HG02763 (cell line): ENCODE results near the gene TELO2.

Experiments
- ATAC-seq: cut with Tn5 transposase; IDR thresholded peaks from one replicate; pipeline ENCODE4 v1.9.1; 2021; ENCODE audit warnings: mild to moderate bottlenecking, moderate library complexity; ENCODE audit not compliant: unreplicated experiment

The TELO2 gene

DNA sequence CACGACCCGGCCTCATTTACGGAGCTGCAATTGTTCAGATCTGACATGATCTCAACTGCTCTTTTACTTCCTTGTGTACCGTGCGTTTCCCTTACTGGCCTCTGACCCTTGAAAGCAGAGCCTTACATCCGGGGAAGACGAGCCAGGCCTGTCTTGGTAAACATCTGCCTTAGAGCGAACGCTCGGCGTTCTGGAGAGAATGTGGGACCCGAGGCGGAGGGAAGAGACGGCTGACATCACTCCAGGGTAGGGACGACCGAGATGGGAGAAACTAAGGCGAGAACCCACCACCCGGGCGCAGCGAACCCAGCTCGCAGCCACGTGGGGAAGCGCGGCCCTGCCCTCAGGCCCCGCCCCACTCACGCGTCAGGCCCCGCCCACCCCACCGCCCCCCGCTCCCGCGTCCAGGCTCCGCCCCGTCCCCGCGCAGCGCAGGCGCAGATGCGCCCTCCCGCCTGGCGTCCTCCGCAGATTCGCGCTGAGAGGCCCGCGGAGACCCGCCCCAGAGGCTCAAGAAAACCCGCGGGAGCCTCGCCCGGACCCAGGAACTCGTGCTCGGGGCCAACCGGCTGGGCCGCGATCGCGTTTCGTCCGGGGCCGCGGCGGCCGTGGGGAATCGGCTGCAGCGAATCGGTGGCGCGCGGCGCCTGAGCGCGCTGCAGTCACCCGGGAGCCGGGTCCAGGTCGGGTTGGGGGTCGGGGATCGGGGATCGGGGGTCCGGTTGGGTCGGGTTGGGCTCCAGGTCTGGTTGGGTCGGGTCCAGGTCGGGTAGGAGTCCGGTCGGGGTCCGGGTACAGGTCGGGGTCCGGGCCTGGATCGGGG lies at the start of gene TELO2:
TSS of gene TELO2 (plus strand) at position 438 of the 823 bp plus-strand sequence. CDS start 922 bp downstream, outside the sequence.
- ATAC-seq = peak; percentile 65

- no peak for ATAC-seq
Measured at GRCh38 chr16:1443403-1443973, 49.7 kb upstream of the TELO2 start.

DNA sequence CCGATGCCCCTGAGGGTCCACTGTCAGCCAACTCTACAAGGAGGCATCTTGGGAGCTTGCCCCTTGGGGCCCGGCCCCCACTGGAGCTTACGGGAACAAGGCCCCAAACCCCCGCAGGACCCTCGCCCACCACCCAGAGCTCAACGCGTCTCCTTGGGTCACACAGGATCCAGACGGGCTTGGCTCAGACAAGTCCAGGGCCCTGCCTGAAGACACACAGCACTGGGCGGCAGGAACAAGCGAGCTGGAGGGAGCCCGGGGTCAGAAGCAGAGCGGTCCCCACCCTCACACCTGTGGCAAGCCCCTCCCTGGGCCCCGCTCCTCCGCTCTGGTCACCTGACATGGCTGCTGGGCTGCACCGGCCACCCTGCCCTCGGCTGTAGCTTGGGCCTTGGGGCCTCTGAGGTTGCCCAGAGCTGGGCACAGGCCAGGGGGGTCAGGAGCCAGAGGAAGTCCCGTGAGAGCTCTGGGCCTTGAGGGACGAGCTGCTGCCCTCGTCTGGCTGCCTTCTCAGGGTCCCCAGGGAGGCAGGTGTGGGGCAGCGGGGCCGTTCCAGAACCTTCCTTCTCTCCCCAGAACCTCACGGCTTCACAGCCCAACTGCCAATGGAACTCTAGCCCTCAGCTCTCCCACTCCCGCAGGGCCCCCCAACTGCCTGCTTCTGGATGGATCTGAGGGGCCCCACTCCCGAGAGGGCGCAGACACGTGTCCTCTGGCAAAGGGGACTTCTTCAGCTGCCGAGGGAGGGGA lies 49.0 kb upstream of the TELO2 start, which contains the start of gene CCDC154:
TSS of gene CCDC154 (minus strand) at position 577 of the 750 bp plus-strand sequence. CDS start at position 343, 234 bp downstream.
- no peak for ATAC-seq

- ATAC-seq = no peak
Measured at GRCh38 chr16:1444730-1445517, 48.2 kb upstream of the TELO2 start.

GRCh38 chr16:1445518-1446203 lies 47.5 kb upstream of the TELO2 start:
- ATAC-seq = no peak

DNA sequence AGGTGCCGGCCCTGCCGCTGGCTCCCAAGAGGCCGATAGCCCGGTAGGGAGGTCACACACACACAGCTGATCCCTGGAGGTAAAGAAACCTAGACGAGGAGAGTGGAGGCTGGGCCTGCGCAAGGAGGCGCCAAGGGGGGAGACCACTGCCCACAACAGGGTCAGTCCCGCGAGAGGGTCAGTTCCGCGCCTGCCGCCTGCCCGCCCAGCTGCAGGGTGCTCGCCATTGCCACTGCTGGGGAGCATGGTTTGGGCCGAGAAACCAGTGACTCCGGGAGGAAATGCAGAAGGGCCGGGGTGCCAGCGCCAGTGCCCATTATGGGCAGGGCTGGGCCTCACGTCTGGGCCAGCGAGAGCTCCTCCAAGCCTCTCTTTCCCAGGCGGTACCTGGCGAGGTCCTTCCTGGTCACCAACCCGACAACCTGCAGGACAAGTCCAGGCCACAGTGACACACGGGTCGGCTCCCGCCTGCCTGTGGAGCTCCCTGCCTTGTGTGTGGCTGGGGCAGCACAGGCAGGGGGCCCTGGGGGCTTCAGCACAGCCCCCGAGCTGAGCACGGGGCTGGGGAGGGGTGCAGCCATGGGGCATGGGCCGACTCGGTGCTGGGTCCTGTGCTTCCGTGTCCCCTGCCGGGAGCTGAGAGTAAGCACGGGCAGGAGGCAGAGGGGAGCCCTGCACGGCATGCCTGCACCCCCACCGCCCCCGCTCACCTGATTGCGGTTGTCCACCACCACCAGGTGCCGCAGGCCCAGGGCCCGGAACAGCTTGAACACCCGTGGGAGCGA lies 46.7 kb upstream of the TELO2 start:
- ATAC-seq = no peak

GRCh38 chr16:1447965-1448364 lies 45.2 kb upstream of the TELO2 start:
- no peak for ATAC-seq

DNA sequence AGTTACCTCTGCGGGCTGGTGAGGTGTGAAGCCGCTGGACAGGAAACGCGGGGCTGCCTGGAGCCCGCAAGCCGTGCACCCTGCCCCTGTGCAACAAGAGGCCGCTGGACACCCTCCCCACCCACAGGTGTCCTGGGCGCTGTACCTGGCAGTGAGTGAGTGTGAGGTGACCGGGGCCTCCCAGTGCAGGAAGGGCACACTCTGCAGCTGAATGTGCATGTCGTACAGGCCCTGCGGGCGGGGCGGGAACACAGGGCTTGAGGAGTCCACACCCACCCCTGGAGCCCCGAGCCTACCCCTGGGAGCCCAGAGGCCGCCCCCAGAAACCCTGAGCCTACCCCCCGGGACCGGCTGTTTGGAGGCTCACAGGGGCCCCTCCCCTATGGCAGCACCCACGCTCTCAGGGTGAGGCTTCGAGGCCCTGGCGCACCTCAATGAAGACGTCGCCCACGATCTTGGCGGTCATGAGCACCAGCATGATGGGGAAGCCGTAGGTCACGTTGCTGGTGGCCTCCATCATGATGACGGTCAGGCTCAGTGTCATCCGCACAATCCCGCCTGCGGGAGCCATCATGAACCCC lies 44.5 kb upstream of the TELO2 start:
- ATAC-seq = no peak

DNA sequence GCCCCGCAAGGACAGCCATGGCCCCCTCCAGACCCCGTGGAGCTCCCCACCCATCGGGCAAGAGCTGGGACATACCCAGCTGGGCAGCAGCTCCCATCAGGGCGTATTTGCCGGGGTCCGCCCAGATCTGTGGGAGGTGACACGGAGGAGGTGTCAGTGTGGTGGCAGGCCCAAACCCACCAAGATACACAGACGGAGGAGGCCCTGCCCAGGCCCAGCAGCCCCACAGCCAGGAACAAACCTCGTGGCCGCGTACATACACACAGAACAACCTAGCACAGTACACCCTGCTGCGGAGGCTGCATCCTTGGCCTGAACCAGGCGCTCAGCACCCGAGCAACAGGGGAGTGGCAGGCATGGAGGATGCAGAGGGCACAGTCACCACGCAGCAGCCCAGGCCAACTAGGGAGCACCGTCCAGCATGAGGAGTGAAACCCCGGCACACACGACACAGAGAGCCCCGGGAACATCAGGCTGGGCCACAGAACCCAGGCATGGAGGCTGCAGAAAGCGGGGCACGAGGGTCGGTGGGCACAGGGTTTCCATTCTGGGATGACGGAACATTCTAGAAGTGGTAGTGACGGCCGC lies 43.9 kb upstream of the TELO2 start:
- no peak for ATAC-seq

GRCh38 chr16:1450218-1450617 lies 42.9 kb upstream of the TELO2 start:
- no peak for ATAC-seq

GRCh38 chr16:1450841-1451240 lies 42.3 kb upstream of the TELO2 start:
- ATAC-seq = no peak

DNA sequence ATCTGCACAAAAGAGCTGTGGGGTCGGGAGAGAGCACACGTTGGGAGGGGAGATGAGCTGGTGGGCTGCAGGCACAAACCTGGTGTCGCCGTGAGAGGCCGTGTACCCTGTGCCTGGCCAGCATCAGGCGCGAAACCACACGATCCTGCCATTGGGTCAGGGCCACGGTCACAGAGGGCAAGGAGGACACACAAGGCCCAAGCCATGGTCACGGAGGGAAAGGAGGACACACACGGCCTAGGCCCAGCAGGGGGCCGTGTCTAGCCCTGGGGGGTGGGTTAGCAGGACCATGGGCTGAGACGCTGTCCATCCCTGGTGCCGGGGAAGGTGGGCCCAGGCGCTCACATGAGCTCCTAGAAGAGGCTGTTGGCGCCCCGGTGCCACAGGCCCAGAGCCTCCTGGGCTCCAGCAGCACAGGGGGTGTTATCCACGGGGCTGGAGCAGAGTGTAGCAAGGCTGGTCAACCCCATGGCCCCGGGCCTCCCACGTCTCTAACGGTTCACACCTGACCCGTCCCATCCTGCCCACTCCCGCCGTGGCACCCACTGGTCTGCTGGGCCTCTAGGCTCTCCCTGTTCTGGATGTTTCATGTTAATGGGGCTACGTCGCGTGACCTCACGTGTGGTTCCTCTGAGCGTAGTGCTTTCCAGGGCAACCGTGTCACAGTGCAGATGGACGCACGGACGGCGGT lies 41.3 kb upstream of the TELO2 start:
- no peak for ATAC-seq

DNA sequence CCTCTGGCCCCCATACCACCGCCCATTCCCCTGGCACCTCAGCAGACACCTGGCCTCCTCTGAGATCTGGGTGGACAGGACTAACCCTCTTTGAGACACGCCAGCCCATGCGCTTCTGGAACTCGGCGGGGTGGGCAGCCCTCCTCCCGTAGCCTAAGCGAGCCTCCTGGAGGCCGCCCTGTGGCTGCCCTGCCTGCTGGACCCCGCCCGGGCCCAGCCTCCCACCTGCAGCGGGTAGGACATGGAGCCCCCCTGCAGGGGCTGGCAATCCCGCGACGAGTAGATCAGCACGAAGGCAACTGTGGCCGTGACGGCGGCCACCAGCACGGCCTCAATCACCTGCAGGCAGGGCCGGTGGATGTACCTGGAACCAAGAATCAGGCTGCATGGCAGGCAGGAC lies 40.6 kb upstream of the TELO2 start:
- ATAC-seq = no peak

GRCh38 chr16:1453316-1453715 lies 39.8 kb upstream of the TELO2 start:
- ATAC-seq = no peak

GRCh38 chr16:1454561-1454960 lies 38.6 kb upstream of the TELO2 start:
- no peak for ATAC-seq

GRCh38 chr16:1455190-1456171 lies 37.7 kb upstream of the TELO2 start:
- no peak for ATAC-seq

DNA sequence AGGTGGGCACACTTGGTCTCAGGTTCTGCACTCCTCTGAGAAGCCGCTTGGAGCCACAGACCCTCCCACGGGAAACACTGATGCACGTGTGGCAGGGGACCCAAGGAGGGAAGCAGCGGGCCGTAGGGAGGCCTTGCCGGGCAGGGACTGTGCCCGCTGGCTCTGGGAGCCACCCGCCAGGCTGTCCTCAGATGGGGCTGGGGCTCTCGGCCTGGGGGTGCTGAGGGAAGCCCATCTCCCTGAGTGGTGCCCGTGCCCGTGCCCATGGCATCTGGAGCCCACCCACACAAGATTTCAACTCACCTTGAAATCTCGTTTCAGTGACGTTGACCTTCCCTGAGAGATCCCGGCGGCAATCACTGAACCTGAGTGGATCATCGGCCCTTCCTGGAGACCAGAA lies 36.2 kb upstream of the TELO2 start:
- ATAC-seq = no peak
